Left forelimb (tissue), 1 donor: ENCODE data around the gene RTN4RL1.

ENCODE experiments used
- DNase-seq: peaks from one replicate; pipeline ENCODE4 v3.0.0-alpha.2; 2018; ENCODE audit warnings: low spot score

Gene RTN4RL1

DNA sequence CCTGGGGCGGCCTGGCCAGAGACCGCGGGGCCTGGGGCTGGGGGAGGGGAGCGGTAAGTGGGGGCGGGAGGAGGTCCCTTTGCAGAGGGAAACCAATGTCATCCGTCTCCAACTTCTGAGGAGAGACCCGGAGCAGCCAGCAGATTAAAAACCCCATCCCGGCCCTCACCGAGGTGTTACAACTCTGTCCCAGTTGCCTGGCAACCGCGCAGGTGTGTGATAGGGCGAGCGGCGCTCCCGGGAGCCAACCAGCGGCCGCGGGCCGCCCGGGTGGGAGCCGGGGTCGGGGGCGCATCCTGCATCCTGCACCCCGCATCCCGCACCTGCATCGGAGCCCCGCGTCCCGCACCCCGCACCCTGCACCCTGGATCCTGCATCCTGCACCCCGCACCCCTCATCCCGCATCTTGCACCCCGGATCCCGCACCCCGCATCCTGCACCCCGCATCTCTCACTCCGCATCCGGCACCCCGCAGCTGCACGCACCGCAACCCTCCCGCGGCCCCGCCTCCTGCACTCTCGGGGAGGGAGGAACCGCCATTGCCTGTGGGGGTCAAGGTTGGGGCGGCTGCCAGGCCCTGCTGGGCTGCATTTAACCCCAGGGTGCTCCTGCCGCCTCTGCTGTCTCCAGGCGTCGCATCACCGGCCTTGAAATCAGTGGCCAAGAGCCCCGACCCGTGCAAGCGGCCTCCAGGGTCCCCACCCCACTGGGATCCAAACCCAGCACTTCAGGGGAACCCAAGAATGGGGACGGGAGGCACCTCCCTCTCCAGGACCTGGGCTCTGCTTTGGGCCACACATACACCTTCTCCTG is 47.3 kb downstream of the RTN4RL1 start:
- DNase-seq = no peak

DNA sequence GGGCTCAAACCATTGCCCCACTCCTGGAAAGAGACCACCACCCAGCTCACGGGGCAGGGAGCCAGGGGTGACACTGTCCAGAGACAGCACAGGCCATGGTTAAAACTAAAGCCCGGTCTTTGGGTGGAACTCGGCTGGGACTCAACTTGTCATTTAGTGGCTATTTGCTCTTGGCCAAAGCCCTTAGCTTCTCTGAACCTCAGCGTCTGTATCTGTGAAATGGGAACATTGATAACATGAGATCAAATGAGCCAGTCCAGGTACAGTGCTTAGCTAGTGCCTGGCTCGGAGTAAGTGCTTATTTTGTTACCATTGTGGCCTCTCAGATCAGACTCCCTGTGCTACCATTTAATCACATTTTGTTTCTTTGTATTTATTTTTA is 48.5 kb downstream of the RTN4RL1 start:
- no peak for DNase-seq

DNA sequence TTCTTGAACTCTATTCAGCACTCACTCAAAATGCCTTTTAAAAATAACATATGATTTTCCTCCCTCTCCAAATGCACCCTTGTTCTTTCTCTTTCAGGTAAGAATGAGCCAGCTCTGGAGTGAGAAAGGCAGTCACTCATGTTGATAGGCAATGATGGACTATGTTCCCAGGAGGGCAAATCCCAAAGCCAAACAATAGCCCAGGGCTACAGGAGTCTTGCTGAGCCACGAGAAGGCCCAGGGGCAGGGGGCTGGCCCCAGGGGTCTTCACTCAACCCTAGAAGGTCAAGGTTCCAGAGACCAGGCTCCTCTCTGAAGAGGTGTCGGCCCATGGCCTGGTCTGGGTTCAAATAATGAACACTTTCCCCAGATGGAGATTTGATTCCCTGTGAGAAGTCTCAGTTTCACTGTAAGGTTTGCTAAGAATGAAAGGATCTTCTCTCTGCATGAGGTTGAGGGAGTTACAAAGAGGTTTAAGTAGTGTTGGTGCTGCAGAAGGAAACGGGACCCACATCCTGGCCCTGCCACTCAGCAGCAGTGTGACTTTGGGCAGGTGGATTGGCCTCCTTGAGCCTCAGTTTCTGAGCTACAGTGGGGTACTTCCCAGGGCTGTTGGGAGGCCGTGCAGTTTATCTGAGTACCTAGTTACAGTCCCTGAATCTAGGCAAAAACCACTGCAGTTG is 49.0 kb downstream of the RTN4RL1 start:
- DNase-seq = no peak

DNA sequence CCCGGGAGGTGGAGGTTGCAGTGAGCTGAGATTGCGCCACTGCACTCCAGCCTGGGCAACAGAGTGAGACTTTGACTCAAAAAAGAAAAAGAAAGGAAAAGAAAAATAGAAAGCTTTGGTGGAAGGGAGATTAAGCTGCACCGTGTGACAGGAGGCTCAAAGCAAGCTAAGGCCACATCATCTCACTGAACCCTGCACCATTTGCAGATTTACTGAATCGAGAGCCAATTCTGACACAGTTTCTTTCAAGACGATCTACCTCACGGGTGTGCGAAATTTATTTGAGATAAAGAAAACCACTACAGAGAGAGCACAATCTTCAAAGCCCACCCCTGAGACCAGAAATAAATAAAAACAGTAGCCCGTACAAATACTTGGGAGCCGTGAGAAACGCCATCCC is 49.6 kb downstream of the RTN4RL1 start:
- no peak for DNase-seq

DNA sequence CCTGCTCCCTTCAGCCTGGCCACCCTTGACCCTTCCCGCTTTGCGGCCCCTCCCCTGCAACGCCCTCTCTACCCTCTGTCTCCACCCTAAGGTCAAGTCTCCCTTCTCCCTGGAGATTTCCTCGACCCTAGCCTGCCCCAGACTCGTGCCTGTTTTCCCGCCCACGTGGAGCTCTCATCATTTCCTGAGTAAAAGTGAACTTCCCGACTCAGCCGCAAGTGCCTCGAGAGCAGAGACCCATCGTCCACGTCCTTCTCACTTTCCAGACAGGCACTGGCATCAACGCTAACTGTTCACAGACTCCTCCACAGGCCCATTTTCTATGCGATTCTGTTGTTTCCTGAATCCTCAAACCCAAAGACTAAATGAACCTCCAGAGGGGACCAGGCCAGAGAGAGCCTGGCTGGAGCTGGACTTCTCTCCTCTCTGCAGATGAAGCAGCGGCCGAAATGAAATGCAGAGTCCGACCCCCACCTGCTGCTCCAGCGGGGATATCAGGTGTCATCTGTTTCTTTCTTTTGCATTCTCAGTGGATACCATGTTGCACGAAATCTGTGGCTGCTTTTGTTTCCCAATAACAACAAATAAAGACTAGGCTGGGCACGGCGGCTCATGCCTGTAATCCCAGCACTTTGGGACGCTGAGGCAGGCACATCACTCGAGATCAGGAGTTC is 52.5 kb downstream of the RTN4RL1 start:
- DNase-seq = no peak

DNA sequence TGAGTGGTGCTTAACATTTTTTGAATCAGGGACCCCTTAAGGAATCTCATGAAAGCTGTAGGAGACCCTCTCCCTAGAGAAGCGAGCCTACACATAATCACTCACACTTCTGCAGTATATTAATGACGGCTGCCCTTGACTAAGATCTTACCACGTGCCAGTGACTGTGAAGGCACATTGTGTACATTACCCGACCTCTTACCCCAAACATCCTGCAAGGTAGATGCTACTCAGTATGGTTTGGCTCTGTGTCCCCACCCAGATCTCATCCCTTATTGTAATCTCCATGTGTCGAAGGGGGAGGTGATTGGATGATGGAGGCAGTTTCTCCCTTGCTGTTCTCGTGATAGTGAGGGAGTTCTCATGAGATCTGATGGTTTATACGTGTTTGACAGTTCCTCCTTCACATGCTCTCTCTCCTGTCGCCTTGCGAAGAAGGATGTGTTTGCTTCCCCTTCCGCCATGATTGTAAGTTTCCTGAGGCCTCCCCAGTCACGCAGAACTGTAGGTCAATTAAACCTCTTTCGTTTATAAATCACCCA is 54.2 kb downstream of the RTN4RL1 start:
- DNase-seq = no peak

DNA sequence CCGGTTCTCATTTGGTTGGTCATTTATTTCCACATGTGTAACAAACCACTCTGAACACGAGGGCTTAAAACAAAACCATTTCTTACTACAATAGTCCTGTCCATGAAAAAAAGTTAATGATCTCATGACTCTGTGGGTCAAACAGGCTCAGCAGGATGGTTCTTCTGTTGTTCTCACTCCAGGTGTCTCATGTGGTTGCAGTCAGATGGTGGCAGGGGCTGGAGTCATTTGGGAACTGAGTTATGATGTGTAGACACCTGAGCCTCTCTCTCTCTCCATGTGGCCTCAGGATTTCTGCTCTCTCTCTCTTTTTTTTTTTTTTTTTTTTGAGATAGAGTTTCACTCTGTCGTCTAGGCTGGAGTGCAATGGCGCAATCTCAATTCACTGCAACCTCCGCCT is 55.4 kb downstream of the RTN4RL1 start:
- no peak for DNase-seq

DNA sequence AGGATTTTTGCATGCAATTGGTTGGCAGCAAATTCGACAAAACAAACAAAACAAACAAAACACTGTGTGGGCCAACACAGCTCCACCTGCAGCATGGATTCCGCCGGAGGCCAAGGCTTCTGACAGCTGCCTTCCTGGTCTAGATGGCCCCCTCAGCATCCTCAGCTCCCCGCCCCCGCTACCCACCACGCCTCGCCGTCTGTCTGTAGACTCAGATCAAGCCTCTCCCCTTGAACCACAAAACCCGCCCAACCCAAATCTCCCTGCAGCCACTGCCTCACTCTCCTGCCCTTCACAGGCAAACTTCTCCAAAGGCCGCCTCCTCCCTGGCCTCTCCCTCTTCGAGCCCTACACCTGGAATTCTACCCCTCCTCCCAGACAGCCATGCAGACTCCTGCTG is 57.9 kb downstream of the RTN4RL1 start:
- no peak for DNase-seq

DNA sequence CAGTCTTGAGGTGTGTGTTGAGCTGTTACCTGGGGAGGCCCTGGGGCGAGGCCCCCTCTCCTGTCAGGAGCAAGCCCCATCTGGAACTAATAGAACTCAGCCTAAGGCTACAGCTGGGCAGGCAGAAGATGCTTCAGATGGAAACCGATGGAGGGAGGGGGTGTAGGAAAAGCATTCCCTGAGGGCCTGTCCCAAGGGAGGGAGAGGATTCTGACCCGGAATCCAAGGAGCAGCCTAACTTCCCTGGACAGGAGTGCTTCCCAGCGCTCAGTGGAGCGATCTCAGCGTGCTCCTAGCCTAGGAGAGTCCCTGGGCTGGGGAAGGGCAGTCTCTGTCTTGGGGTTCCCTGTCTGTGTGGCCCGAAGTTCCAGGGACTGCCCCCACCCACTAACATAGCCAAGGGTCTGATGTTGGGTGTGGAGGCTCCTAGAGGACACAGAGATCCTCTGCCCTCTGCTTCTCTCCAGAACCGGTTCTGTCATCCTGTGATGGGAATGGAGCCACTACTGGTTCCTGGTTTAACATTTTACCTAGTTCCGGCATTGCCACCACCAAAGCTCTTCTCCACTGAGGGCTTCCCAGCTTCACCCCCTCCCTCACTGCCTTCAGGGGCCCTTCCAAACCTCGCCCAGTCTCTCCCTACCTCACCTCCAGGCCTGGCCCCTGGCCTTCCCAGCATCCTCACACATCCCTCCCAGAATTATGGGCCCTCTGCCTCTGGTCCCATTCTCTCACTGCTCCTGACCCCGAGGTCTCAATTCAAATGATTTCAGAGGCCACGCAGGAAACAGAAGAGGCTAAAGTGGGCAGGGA is 58.7 kb downstream of the RTN4RL1 start:
- DNase-seq = no peak

DNA sequence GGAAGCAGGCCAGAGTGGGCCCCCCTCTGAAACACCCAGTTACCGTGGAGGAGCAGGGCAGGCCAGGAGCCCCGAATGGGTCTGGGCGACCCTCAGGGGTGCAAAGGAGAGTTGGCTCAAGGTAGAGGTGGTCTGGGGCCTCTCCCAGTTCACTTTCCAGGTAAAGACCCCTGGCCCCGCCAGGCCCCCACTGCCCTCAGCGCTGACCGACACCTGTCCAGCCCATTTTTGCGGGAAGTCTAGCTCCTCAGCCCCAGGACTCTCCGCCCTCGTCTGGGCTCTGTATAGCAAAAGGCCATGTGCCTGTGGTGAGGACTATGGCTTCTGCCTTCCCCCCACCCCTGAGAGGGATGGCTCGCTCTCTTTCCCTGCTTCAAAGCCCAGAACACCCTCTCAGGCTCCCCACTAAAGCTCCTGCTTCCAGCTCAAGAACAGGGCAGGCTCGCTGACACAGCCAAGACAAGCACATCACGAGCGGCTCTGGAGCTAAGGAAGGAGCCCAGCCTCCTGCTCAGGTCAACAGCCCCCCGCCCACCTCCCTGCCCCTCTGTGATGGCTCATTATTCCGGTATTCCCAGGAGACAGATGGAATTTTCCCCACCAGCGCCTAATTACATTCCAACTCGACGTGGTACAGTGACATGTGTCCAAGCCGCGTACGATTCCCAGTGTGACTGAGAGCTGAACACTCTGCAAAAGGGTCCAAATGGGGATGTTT is 59.4 kb downstream of the RTN4RL1 start:
- DNase-seq = no peak

DNA sequence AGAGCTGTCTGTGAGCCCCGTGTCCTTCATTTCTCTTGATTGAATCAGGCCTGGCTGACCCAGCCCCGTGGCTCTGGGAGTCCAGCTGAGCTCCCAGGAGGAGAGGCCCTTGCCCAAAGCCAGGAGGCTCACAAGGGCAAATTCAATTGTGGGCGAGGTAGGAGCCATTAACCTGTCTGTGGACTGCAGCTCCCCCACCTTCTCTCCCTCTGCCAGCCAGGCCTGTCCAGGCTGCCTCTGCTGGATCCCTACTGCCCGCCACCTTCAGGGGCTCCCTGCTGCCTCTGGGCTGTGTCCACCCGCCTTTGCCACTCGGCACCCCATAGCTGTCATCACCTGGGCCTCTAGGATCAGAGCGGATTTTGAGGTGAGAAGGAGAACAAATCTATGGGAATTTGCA is 61.9 kb downstream of the RTN4RL1 start:
- no peak for DNase-seq

DNA sequence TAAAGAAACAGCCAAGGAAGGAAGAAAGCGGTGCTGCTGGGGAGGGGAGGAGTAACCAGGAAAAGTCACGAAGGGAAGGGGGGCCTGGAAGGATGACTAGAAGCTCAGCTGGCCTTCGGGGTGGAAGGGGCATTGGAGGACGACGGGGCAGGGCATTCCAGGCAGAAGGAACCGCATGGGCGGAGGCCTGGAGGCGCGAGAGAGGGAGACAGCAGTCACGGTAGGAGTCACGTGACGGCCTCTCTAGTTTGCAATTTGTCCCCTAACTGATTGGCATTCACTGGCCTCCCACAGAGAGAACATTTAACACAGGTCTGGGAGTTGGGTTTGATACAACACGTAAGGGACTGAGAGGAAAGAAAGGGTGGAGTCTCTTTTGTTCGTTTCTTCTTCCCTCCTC is 63.9 kb downstream of the RTN4RL1 start:
- DNase-seq = no peak

DNA sequence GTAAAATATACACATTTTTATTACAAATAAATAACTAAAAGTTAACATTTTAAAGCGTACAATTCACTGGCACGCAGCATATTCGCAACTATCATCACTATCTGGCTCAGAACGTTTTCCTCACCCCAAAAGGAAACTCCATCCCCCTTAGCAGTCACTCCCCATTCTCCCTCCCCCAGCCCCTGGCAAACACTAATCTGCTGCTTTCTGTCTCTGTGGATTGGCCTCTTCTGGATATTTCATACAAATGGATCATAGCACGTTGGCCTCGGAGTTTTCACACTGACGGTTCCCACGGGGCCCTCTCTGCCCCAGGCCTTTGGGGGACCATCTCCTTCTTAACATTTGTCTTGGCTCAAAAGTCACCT is 64.6 kb downstream of the RTN4RL1 start:
- no peak for DNase-seq

DNA sequence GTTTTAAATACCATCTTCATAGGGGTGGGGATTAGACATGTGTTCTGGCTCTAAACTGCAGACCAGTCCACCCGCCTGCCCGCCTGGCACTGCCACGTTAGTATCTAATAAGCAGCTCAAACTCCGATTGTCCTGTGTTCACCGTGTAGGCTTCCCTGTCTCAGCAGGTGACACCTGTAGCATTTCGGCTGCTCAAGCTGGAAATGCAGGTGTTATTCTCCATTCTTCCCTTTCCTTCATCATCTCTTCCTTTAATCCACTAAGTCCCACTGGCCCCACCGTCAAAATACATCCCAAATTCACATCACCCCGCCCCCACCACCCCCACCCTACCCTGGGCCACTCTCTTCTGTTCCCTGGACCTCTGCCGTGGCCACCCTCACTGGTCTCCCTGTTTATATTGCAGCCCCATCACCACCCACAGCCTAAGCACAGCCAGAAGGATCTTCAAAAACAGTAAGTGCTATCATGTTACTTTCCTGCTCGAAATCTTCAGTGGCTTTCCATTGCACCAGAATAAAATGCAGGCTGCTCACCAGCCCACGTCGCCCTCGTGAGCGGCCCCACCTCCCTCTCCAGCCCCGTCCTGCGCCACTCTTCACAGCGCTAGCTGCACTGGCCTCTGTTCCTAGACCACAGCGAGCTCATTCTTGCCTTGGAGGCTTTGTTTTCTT is 65.1 kb downstream of the RTN4RL1 start:
- DNase-seq = no peak

DNA sequence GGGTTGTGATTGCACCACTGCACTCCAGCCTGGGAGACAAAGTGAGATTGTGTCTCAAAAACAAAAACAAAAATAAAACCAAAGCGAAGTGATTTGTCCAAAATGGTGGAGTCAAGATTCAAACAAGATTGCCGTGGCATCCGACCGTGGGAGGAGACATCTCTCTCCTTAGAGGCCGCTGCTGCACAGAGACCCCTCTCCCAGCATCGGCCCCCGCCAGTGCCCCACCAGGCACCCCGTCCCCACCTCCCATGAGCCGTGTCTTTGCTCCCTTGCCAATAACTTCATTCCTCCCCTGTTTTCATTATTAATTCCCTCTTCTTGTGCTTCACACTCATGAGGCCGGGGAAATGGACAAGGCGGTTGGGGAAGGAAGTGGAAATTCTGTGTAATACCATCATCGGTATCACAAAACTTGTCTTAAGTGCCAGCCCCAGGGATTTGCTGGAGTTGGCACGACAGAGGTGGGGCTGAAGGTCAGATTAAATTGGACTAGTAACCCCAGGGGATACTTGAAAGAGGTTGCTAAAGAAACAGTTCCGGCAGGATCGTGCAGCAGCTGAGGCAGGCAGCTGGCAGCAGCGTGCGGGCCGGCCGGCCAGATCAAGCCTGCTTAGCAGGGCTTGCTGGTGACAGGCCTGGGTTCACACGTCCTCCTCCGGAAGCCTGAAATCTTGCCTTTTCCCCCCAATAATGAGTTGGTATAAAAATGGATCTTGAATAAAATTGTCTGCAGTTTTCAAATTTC is 66.8 kb downstream of the RTN4RL1 start:
- DNase-seq = no peak

DNA sequence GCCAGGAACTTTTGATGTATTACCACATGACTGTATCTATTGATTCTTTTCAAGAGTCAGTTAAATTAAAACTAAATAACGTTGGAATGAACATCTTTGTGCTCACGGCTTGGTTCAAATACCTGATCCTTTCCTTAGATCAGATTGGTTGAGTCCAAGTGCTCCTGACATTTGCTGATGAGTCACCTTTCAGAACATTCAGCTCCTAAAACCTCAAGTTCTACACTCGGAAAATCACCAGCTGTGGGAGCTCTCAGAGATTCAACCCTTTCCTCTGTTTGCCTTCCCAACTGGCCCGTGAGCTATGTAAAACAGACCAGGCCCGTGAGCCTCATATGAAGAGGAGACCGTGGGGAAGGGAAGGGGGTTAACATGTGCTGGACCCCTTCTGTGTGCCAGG is 68.1 kb downstream of the RTN4RL1 start:
- no peak for DNase-seq

DNA sequence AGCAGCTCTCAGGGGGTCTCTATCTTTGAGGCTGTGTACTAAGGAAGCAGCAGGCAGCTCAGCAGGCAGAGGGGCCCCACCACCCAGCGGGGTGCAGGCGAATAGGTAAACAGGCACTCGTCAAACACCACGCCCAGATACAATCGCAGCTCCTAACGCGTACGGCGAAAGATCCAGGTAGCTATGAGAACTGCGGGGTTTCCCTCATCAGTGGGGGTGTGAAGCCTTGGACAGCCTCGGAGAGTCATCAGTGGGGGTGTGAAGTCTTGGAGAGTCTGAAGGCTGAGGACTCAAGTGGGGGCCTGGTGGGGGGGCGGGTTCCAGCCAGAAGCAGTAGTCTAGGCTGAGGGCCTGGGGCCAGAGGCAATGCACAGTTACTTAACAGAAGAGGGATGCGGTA is 69.0 kb downstream of the RTN4RL1 start:
- no peak for DNase-seq

DNA sequence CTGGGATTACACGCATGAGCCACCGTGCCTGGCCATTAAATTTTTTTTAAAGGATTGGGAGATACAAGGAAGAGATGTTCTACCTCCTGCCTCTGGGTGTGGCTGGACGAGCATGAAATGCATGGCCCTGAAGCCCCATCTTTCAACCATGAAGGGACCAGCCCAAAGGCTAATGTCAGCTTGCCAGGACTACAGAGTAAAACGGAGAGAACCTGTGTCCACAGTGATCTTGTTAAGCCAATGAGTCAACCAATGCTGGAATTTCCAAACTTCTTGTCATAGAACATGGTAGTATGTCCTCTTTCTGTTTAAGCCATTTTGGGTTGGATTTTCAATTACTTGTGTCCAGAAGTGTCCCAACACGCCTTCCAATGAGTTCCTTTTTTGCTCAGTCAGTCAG is 71.3 kb downstream of the RTN4RL1 start:
- DNase-seq = no peak

DNA sequence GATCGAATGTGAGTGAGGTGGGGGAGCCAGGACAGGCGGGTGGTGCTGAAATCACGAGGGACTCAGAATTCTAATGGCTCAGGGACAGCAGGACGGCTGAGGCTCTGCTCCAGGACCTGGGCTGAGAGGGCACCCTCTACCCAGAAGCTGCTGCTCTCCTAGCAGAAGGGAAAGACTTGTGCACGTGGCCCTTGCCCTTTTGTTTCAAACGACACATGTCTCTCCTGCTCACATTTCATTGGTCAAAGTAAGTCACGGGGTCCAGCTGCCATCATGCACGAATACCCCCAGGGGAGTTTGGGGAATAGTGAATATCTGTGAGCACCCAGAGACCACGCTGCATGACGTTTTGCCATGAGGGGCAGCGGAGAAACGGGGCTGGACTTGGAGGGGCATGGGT is 73.2 kb downstream of the RTN4RL1 start:
- DNase-seq = no peak

DNA sequence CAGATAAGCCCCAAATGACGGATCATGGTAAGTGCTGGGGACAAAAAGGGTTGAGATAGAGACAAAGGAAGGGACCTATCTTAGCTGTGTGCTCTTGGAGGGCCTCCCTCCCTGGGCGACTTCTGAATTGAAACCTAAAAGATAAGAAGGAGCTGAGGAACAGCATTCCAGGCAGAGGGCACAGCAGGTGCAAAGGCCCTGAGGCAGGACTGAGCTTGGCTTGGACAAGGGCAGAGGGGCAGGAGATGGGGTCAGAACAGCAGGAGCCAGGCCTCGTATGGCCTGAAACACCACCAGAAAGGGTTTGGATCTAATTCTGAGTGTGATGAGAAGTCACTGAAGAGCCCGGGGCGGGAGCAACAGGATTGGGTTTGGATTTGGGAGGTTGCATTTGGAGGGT is 75.4 kb downstream of the RTN4RL1 start:
- no peak for DNase-seq
